GM12801 (cell line): Measurements from ENCODE around the gene TENT4B.

ENCODE experiments used
- TF ChIP-seq, protein P1 (sequence below): IDR thresholded peaks from one replicate; pipeline ENCODE4 v1.5.1; 2011; ENCODE audit warnings: control low read depth; ENCODE audit not compliant: insufficient read length; ENCODE audit errors: extremely low read depth

The TENT4B gene

DNA sequence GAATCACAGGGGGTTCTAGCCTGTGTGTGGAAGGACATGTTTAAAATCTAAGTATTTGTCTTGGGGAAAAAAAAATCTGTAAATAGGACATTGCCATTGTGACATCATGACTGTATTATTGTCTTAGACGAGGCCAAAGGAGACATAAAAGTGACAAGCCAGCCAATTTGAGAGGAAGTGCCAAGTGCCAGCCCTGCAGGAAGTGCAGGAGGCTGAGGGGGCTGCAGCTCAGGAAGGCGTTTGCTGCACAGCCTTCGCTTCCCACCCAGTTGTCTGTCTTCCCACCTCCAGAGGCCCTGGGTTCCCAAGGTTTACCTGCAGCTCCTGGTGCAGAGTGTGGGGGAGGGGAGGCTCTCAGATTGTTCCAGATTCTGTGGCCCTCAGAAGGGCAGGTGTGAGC lies 114.5 kb downstream of the TENT4B start:
- TF ChIP-seq, protein P1, sequence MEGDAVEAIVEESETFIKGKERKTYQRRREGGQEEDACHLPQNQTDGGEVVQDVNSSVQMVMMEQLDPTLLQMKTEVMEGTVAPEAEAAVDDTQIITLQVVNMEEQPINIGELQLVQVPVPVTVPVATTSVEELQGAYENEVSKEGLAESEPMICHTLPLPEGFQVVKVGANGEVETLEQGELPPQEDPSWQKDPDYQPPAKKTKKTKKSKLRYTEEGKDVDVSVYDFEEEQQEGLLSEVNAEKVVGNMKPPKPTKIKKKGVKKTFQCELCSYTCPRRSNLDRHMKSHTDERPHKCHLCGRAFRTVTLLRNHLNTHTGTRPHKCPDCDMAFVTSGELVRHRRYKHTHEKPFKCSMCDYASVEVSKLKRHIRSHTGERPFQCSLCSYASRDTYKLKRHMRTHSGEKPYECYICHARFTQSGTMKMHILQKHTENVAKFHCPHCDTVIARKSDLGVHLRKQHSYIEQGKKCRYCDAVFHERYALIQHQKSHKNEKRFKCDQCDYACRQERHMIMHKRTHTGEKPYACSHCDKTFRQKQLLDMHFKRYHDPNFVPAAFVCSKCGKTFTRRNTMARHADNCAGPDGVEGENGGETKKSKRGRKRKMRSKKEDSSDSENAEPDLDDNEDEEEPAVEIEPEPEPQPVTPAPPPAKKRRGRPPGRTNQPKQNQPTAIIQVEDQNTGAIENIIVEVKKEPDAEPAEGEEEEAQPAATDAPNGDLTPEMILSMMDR, result no peak

DNA sequence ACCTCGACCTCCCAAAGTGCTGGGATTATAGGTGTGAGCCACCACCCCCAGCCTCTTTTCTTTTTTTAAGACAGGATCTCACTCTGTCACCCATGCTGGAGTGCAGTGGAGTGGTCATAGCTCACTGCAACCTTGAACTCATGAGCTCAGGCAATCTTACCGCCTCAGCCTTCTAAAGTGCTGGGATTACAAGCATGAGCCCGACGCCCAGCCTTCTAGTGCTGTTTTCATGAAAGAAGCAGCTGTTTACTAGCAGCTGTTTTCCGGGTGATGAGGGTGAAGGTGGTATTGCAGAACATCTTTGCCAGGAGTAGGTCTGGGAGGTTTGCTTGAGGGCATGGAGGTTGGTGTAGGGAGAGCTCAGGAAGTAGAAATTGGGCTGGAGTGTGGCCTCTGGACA lies 115.2 kb downstream of the TENT4B start:
- TF ChIP-seq, protein P1, result no peak

DNA sequence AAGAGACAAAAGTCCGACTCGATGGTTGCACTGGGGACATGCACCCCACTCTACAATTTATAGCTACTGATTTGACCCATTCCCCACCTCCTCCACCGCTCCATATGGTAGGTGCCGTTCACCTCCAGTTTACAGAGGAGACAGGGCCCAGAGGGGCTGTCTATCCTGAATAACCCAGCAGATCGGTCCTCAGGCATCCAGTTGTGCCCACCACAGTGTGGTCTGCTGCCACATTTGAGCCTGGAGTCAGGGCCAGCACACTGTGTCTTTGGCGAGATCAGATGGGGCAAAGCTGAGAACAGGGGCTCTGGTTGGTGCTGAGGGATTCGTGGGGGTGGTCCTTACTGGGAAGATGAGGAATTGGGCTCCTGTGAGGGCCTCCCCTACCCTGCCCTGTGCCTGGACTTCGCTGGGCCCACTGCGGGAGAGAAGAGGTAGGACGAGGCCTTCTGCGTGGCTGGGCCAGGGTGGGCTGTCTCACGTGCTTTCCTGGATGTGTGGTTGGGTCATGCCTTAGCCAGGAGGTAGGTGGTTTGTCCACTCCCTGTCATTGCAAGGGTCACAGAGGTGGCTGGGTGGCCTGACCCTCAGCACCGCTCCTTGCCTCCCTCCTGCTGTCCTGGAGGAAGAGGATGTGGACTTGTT lies 116.1 kb downstream of the TENT4B start:
- TF ChIP-seq, protein P1, result no peak

GRCh38 chr16:50269769-50270509 lies 116.8 kb downstream of the TENT4B start:
- TF ChIP-seq, protein P1, result no peak

DNA sequence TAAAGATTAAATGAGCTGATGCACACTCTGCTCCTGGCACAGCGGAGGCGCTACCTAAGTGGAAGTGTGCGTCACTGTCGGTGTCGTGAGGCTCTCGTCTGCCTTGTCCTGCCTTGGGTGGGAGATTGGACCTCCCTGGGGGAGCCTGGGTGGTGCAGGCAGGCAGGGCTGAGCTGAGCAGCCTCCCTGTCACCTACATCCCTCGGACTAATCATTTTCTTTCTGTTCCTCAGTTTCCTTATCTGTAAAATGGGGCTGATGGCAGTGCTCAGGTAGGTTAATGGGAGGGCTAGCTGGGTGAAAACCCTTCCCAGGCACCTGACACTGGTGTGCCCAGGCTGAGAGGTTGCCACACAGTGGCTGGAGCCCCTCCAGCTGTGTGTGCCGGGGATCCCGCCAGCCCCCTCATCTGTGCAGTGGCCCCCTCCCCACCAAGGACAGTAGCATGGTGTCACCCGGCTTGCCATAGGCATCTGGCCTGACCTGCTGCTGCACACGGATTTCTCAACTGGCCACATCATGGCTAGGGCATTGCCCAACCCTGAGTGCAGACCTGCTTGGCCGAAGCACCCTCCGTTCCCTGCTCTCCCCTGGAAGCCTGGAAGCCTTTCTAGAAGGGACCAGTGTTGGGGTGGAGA lies 117.5 kb downstream of the TENT4B start:
- TF ChIP-seq, protein P1, result no peak

DNA sequence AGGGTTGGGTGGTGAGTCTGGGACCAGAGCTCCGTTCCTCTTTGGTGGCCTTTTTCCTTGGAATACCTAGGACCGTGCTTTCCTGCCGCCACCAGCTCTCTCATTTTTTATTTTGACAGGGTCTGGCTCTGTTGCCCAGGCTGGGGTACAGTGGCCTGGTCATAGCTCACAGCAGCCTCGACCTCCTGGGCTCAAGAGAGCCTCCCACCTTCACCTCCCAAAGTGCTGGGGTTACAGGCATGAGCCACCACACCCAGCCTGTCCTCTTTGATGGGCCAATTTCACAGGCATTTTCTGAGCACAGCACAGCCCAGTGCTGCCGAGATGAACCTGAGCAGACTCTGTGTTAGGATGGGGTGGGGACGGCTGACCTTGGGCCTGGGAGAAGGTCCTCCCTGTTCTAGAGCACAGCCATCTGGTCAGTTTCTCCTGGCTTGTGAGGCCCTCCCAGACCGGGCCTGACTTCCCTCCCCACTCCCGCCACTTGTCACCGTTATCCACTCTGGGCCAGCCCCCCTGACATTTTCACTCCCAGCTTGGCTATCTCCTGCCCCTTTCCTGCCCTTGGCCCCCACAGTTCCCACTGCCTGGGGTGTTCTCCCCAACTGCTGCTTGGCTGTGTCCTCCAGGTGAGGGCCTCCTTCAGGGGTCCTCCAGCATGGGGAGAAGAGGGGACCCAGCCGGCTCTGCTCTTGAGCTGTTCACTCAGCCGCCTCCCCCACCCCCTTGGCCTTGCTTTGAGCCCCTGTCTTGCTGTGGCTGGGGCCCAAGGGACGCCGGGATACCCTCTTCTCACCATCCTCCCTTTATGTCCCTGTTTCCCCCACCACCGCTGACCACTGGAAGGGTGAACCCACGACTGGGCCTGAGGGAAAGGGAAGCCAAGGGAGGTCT lies 118.3 kb downstream of the TENT4B start:
- TF ChIP-seq, protein P1, result no peak
